GM23338 (cell line): ENCODE results near the gene C22orf15.

Experiments used
- EZH2 ChIP-seq: fragments of 200-600 bp; sonication (generic); IDR thresholded peaks from one replicate; pipeline ENCODE4 v1.8.0; 2017; ENCODE audit warnings: antibody characterized with exemption, mild to moderate bottlenecking, low read depth; ENCODE audit not compliant: unreplicated experiment
- POLR2AphosphoS5 ChIP-seq: IDR thresholded peaks from 2 replicates; pipeline ENCODE4 v1.6.1; 2016; ENCODE audit warnings: antibody characterized with exemption, low read depth
- TF ChIP-seq, protein P1 (sequence below), 2 experiments: fragments of 200-600 bp in 1 of 2; sonication (generic) in 1 of 2; conservative IDR thresholded peaks; 2 replicates each; pipeline versions ENCODE4 v1.5.1 to v1.6.1; 2016 to 2017; ENCODE audit warnings: antibody characterized with exemption in 2 of 2, low read depth in 2 of 2, mild to moderate bottlenecking in 2 of 2, moderate library complexity in 1 of 2
- TF ChIP-seq, protein P2 (sequence below): fragments of 250-450 bp; sonication (Bioruptor Pico); IDR thresholded peaks from 2 replicates; pipeline ENCODE4 v1.5.0; 2020; ENCODE audit warnings: mild to moderate bottlenecking, moderate library complexity

DNA sequence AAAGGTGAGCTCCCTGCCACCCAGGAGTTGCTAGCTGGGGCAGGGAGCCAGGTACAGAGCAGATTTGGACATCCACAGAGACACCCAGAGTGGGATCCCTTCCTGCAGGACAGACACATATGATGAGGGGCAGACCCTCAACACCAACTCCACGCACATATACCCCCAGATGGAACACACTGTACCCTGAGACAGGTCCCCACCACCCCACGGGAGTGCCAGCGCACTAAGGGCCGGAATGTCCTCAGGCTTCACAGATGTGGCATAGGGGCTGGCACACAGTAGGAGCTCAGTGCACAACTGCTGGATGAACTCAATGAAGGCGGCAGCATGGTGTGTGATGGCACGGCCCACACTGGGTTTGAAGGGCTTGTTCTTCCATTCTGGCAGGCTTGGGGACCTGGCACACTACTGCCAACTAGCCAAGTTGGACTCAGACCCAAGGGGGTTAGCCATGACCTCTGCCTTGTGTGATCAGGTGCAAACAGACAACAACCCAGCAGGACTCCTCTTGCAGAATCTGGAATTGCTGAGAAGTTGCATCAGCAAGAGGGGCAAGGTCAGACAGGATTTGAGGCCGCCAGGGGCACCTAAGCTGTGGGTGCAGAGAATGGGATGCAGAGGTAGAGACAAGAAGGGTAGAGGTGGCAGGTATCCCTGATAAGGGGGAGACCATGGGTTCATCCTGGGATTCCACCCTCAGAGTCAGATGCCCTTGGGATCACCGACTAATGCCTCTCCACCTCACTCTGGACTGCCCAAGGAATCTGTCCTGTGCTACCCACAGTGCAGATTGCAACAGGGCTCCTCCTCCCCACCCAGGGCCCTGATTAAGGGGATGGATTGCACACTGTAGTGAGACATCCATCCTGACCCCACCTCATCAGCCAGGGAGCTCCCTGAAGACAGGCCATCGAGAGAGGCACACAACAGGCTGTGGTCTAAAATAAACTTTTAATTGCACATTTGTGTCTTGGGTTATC lies 2.4 kb downstream of the C22orf15 start:
- TF ChIP-seq, protein P1, sequence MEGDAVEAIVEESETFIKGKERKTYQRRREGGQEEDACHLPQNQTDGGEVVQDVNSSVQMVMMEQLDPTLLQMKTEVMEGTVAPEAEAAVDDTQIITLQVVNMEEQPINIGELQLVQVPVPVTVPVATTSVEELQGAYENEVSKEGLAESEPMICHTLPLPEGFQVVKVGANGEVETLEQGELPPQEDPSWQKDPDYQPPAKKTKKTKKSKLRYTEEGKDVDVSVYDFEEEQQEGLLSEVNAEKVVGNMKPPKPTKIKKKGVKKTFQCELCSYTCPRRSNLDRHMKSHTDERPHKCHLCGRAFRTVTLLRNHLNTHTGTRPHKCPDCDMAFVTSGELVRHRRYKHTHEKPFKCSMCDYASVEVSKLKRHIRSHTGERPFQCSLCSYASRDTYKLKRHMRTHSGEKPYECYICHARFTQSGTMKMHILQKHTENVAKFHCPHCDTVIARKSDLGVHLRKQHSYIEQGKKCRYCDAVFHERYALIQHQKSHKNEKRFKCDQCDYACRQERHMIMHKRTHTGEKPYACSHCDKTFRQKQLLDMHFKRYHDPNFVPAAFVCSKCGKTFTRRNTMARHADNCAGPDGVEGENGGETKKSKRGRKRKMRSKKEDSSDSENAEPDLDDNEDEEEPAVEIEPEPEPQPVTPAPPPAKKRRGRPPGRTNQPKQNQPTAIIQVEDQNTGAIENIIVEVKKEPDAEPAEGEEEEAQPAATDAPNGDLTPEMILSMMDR (conservative IDR thresholded peaks at IDR 0.05; ENCODE audit: low read depth in 2 of 2): no peak
- TF ChIP-seq POLR2AphosphoS5 (no peak), EZH2 (no peak)
- TF ChIP-seq, protein P2, sequence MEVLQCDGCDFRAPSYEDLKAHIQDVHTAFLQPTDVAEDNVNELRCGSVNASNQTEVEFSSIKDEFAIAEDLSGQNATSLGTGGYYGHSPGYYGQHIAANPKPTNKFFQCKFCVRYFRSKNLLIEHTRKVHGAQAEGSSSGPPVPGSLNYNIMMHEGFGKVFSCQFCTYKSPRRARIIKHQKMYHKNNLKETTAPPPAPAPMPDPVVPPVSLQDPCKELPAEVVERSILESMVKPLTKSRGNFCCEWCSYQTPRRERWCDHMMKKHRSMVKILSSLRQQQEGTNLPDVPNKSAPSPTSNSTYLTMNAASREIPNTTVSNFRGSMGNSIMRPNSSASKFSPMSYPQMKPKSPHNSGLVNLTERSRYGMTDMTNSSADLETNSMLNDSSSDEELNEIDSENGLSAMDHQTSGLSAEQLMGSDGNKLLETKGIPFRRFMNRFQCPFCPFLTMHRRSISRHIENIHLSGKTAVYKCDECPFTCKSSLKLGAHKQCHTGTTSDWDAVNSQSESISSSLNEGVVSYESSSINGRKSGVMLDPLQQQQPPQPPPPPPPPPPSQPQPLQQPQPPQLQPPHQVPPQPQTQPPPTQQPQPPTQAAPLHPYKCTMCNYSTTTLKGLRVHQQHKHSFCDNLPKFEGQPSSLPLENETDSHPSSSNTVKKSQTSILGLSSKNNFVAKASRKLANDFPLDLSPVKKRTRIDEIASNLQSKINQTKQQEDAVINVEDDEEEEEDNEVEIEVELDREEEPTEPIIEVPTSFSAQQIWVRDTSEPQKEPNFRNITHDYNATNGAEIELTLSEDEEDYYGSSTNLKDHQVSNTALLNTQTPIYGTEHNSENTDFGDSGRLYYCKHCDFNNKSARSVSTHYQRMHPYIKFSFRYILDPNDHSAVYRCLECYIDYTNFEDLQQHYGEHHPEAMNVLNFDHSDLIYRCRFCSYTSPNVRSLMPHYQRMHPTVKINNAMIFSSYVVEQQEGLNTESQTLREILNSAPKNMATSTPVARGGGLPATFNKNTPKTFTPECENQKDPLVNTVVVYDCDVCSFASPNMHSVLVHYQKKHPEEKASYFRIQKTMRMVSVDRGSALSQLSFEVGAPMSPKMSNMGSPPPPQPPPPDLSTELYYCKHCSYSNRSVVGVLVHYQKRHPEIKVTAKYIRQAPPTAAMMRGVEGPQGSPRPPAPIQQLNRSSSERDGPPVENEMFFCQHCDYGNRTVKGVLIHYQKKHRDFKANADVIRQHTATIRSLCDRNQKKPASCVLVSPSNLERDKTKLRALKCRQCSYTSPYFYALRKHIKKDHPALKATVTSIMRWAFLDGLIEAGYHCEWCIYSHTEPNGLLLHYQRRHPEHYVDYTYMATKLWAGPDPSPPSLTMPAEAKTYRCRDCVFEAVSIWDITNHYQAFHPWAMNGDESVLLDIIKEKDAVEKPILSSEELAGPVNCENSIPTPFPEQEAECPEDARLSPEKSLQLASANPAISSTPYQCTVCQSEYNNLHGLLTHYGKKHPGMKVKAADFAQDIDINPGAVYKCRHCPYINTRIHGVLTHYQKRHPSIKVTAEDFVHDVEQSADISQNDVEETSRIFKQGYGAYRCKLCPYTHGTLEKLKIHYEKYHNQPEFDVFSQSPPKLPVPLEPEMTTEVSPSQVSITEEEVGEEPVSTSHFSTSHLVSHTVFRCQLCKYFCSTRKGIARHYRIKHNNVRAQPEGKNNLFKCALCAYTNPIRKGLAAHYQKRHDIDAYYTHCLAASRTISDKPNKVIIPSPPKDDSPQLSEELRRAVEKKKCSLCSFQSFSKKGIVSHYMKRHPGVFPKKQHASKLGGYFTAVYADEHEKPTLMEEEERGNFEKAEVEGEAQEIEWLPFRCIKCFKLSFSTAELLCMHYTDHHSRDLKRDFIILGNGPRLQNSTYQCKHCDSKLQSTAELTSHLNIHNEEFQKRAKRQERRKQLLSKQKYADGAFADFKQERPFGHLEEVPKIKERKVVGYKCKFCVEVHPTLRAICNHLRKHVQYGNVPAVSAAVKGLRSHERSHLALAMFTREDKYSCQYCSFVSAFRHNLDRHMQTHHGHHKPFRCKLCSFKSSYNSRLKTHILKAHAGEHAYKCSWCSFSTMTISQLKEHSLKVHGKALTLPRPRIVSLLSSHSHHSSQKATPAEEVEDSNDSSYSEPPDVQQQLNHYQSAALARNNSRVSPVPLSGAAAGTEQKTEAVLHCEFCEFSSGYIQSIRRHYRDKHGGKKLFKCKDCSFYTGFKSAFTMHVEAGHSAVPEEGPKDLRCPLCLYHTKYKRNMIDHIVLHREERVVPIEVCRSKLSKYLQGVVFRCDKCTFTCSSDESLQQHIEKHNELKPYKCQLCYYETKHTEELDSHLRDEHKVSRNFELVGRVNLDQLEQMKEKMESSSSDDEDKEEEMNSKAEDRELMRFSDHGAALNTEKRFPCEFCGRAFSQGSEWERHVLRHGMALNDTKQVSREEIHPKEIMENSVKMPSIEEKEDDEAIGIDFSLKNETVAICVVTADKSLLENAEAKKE (CRISPR knock-in tag): no peak
